Medulla oblongata (tissue), 1 donor: Measurements from ENCODE around the gene DLX4.

Experiments
- DNase-seq: peaks from one replicate; pipeline ENCODE4 v3.0.0-alpha.2; 2015; ENCODE audit errors: extremely low spot score

DLX4 gene

DNA sequence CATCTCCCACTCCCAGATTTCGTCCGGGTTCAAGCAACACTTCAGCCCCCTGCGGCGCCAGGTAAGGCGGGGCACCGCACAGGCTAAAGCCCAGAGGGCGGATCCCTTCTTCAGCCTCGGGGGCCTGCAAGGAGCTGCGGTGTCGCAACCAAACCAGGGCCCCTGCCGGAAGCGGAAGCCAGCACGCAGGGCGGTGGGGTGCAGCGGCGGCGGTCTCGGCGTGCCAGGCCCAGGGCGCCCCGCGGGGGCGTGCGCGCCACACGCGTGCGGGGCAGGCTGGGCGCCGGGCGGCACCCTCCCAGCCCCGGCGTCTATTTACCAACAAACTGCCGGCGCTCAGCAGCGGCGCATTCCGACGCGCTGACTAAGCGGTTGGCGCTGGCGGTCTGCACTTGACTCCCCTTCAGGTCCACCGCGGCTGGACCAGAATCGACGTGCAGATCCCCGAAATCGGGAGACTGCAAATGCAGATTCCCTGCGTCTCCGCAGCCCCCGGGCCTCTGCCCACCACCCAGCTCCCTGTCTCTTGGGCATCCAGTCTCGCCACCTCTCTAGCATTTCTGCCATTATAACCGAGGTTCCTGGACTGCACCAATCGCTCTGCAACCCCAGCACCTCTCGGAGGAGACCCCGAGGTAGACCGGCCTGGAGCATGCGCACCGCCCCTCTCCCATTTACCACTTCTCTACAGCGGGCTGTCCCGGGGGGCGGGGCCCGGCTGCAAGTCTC lies 421 bp upstream of the DLX4 start:
- no peak for DNase-seq

DNA sequence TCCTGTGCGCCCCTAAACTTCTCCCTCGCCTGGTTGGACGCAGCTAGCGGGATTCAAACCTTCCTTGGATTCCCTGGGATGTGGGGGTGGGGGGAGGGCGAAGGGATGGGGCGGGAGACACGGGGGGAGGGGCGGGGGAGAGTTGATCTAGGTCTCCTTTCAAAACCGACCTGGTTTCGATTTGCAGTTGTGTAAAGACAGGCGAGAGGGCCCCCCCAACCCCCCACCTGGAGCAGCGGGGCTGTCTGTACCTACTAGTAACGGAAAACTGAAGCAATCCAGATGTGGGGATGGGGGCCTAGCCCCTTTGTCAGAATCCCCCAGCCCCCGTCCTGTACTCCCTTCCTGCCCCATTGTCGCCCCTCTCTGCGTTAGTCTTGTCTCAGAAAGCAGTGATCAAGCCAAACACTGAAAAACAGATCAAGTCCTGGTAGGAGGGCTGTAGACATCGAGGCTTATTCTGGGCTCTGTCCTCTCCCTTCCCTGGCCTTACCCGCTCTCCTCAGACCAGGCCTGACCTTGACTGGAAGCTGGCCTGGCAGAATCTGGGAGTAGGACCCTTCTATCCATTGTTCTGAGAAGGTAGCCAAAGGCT lies 902 bp downstream of the DLX4 start:
- DNase-seq = no peak

DNA sequence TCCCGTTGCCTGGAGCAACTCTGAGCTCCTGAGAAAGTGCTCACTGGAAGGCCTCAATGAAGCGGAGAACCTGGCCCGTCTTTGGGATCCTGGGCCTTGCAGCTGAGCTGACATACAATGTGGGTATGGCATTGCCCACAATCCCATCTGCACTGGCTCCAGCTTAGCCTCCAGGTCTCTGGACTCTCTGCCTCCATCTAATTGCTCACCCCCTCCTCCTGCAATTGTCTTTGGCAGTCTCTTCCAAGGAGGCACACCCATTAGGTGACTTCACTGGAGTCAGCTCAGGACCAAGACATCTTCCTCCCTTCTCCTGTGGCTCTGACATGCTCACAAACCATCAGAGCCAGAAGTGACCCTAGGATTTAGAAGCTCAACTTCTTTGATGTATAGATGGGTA lies 1.5 kb downstream of the DLX4 start:
- no peak for DNase-seq

- DNase-seq = no peak
Measured at GRCh38 chr17:49971199-49971847, 2.3 kb downstream of the DLX4 start.

DNA sequence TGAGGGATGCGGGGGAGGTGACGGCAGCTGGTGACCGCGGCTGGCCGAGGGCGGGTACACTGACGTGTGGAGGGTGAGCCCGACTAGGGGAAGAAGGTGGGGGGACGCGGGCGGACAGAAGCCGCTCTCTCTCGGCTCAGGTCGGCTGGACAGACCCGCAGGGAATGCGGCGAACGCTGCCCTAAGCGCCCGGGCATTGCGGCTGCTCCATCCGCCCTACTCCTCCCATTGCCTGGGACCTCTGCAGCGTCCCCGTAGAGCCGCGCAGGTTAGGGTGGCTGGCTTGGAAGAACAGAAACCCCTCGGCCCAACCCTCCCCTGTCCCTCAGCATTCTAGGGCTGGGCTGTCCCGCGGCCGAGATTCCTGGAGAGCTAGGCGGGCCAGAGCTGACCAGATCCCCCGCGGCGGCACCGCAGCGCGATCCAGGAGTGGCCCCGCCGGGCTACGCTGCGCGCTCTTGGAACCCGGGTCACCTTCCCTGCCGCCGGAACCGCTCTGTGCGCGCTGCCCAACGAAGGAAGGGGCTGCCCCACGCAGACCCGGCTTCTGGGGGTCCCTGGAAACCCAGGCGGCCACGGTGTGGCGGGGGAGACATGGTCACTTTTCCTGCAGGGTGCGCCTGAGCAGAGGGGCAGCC lies 3.0 kb downstream of the DLX4 start:
- no peak for DNase-seq

DNA sequence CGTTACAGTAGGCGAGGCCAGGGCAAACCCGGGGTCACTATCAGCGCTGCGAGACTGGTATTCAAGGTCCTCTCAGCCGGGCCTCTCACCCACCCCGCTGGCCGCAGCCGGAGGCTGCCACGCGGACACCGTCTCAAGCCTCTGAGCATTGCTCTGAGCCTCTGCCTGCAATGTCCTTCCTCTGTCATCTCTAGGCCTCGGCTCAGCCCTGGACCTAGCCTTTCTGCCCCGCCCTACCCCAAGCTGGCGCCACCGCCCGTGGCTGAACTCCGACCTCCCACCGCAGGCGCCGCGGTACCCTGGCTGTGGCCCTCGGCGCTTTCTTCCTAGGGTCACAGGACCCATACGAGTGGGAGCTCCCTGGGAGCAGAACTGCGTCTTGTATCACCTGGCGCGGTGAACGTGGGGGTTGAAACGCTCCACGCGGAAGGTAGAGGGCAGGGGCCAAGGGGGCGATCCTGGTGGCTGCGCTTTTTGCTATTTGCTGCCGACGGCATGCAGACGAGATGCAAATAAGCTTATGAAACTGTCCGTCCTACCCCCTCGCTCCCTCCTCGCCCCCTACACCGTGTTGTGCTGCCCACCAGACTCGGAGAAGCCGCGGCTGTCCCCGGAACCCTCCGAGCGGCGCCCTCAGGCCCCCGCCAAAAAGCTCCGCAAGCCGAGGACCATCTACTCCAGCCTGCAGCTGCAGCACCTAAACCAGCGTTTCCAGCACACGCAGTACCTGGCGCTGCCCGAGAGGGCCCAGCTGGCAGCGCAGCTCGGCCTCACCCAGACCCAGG lies 3.7 kb downstream of the DLX4 start:
- no peak for DNase-seq

DNA sequence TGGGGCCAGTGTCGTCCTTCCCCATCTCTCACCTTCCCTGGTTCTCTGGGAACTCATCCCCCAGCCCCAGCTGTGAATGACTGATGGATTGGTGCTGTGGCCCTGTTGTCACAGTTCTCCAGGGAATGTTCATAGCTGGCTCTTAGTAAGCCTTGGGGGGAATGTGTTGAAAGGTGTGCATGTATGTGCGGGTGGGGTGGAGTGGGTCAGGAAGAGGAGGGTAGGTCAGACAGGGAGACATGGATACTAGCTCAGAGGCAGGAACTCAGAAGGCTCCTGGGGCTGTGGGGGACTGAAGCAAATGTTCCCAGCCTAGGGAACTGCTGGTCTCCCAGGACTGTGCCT lies 4.3 kb downstream of the DLX4 start:
- no peak for DNase-seq

DNA sequence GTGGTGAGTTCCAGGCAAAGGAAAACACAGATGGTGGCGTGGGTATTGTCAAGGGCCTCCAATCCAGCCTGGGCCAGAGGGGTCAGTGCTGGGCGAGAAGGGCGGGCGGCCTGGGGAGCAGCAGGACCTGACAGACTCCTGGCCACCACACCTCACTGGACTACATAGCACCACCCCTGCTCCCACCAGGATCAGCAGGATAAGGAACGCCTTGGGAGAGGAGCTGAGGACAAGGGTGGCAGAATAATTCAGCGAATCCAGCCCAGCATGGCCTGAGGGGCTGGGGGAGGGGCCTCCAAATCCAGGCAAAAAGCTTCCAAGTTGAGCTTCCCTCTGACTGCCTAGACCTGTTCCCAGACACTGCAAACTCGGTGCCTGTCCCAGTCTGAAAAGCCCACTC lies 6.5 kb downstream of the DLX4 start:
- no peak for DNase-seq

GRCh38 chr17:49976163-49976827 lies 7.3 kb downstream of the DLX4 start:
- DNase-seq = no peak

DNA sequence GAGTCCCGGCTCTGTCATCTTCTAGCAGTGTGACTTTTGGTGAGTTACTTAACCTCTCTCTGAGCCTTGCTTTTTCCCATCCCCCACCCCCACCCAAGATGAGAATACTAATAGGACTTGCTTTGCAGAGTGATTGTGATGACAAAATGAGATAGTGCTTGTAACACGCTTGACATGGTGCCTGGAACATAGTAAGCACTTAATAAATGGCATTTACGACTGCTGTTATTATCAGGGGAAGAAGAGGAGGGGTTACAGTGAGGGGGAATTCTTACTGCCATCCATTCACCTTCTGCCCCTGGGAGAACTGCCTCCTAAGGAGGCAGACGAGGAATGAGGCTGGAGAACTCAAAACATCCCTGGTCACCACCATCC lies 7.8 kb downstream of the DLX4 start:
- no peak for DNase-seq

DNA sequence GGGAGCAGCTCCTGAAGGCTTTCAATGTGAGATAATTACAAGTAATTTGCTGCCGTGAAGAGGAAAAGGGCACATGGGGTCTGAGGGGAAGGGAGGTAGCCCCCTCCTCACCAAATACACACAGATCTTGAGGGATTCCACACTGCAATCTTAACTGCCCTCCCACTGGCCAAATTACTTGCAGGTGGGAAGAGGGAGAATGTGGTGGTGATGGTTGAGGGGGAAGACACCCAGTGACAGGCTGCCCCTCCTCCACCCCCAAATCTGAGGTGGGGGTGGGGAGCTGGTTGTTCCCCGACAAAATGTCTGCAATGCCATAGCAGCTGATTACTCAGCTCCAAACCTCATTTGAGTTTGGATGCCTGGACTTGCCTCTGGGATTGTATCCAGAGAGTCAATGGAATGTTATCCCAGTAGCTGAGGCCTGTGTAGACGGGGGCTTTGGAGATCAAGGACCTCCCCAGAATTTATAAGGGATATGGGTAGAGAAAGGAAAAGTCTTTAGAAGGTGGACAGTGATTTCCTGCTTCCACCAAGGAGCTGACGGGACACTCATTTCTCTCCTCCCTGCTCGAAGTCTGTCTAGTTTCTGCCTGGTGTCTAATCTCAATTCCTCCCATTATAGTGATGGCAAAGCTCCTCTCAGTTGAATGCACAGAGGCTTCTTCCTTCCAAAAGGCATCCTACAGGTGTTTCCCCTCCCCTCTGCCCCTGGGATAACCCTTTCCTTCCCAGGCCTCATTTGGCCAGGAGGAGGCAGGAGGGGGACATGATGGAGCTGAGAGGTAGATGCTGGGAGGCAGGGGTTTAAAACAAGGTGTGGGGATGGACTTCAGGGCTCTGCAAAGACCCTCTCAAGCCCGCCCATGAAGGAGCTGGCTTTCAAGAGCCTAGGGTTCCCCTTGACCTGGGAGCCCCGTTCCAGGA lies 8.7 kb downstream of the DLX4 start:
- DNase-seq = no peak

DNA sequence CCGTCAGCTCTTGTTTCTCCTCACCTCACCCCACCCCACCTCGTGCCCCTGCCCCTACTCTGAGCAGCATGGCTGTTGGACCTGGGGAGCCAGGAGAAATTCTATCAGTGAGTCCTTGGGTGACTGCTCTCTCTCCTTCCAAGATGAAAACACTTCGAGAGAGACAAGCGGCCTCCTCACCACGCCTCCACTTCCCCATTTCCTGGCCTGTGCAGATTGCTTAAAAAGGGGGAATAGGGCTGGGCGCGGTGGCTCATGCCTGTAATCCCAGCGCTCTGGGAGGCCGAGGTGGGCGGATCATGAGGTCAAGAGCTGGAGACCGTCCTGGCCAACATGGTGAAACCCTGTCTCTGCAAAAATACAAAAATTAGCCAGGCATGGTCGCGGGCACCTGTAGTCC lies 9.5 kb downstream of the DLX4 start:
- no peak for DNase-seq

- no peak for DNase-seq
Measured at GRCh38 chr17:49979748-49980479, 10.9 kb downstream of the DLX4 start.

GRCh38 chr17:49980703-49981197 lies 11.8 kb downstream of the DLX4 start:
- DNase-seq = no peak

DNA sequence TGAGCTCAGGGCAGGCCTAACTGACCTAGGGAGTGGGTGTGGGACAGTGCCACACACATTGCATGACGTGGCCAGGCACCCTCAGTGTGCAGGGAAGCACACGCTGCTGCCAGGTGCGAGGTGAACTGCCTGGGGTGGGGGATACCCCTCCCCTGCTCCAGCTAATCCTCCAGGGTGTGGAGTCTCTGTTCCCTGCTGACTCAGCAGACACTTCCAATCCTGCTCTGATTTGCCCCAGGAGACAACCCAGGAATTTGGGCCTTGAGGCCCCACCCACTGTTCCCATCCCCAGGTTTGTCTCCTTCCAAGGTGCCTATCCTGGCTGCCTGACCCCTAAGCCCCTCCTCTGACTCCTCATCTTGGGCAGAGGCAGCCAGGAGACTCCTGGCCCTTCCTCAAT lies 15.3 kb downstream of the DLX4 start:
- DNase-seq = no peak

DNA sequence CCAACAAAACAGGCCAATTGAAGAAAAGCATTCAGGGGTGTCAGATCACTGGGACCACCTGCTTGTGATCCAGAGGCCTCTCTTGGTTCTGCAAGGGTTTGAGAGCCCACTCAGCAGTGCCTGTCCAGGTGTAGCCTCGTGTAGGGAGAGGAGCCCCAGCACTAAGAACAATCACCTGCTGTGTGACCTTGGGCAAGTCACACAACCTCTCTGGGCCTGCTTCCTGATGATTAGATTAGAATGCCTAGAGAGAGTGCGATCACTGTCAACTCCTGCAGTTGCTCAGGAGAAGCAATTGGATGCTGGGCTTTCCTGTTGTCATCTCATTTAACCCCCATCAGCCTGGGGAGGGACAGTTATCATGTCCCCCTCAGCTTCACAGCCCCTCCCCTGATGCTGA lies 15.8 kb downstream of the DLX4 start:
- DNase-seq = no peak

GRCh38 chr17:49985310-49985990 lies 16.5 kb downstream of the DLX4 start:
- no peak for DNase-seq

GRCh38 chr17:49986396-49987289 lies 17.7 kb downstream of the DLX4 start:
- no peak for DNase-seq
